Astrocyte of the cerebellum (primary cell): ENCODE results near the gene LITAFD.

Source experiments
- DNase-seq: peaks from one replicate; pipeline ENCODE4 v3.0.0-alpha.2; 2011; ENCODE audit warnings: low read depth
- H3K4me3 ChIP-seq: 2 replicates; pipeline ENCODE4 v1.5.1; 2011; ENCODE audit warnings: mild to moderate bottlenecking, low read depth, low read length, moderate library complexity
- CTCF ChIP-seq: IDR thresholded peaks from 2 replicates; pipeline ENCODE4 v1.5.1; 2012; ENCODE audit warnings: low read length, low read depth, moderate library complexity, mild to moderate bottlenecking; ENCODE audit errors: missing control alignments
- in situ Hi-C: cut with HindIII; loops from 2 replicates; pipeline ENCODE4 v1.10.0; 2017; ENCODE audit warnings: low sequenced_read_pairs

LITAFD gene

DNA sequence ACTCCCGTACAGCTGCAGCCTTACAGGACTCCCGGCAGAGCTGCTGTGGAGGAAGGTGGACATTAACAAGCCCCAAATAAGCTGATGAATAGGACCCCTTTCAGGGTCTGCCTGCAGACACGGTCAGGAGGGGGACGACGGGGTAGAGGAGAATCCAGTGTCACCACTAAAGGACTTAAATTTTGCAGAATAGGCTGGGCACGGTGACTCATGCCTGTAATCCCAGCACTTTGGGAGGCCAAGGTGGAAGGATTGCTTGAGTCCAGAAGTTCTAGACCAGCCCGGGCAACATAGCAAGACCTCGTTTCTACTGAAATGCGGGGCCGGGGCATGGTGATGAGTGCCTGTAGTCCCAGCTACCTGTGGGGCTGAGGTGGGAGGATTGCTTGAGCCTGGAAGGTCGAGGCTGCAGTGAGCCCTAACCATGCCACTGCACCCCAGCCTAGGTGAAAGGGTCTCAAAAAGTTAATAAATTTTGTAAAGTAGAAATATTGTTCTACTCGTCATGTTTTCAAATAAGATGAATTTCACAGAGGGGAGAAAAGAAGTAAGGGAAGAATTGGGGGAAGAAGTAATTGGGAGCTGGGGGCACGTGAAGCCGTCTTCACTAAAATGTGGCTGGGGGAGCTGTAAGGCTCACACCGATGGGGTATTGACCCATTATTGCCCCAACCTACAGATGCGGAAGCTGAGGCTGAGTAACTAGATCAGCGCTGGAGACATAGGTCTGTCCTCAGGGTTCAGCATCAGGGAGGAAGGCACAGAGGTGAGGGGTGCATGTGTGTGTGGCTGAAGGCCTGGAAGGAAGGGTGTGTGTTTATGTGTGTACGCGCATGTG, 4.7 kb downstream of the LITAFD start:
- no peak for DNase-seq
- H3K4me3 ChIP-seq = no peak overlapping the region
- in situ Hi-C loops = no loop called here
- TF ChIP-seq CTCF = no peak

DNA sequence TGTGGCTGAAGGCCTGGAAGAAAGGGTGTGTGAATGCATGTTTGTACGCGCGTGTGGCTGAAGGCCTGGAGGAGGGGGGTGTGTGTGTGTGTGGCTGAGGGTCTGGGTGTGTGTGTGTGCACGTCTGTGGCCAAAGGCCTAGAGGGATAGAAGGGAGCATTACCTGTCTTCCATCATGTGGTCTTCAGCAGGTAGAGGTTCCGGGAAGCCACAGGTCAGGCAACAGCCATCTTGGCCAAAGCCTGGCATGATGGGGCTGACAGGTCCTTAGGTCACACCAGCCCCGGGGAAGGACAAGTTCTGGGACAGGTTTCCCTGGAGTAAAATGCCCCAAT, 5.2 kb downstream of the LITAFD start:
- TF ChIP-seq CTCF = no peak
- in situ Hi-C loops = no loop called here
- DNase-seq = no peak
- H3K4me3 ChIP-seq = no peak overlapping the region

GRCh38 chr16:8887952-8888560, 5.9 kb downstream of the LITAFD start:
- no peak for TF ChIP-seq CTCF
- in situ Hi-C loops = no loop called here
- no peak for DNase-seq
- H3K4me3 ChIP-seq = no peak overlapping the region

GRCh38 chr16:8888951-8889892, 7.1 kb downstream of the LITAFD start:
- in situ Hi-C loops = no loop called here
- no peak for TF ChIP-seq CTCF
- DNase-seq = no peak
- H3K4me3 ChIP-seq = no peak overlapping the region

- H3K4me3 ChIP-seq = no peak overlapping the region
- in situ Hi-C loops = no loop called here
- DNase-seq = no peak
- TF ChIP-seq CTCF = no peak
These were observed 7.9 kb downstream of the LITAFD start for GRCh38 chr16:8889893-8890548.

GRCh38 chr16:8890549-8890921, 8.4 kb downstream of the LITAFD start:
- in situ Hi-C loops = no loop called here
- no peak for TF ChIP-seq CTCF
- no peak for DNase-seq
- no peak overlapping the region for H3K4me3 ChIP-seq
